ENCODE measurements around the gene SCAF8.

The SCAF8 gene

GRCh38 chr6:154782193-154782592 lies 49.0 kb downstream of the SCAF8 start:
- DNase-seq (ENCODE audit: extremely low read depth, low read depth) = no peak
- no peak overlapping the region for H3K4me3 ChIP-seq (replicated peaks; ENCODE audit: low read depth, low read length)
- no peak for TF ChIP-seq CTCF (IDR thresholded peaks at IDR 0.05; ENCODE audit: low read depth, low read length, missing control alignments)

GRCh38 chr6:154783229-154783628 lies 50.0 kb downstream of the SCAF8 start:
- H3K4me3 ChIP-seq (replicated peaks; ENCODE audit: low read depth, low read length) = no peak overlapping the region
- DNase-seq (ENCODE audit: extremely low read depth, low read depth) = no peak
- no peak for TF ChIP-seq CTCF (IDR thresholded peaks at IDR 0.05; ENCODE audit: low read depth, low read length, missing control alignments)

- no peak overlapping the region for H3K4me3 ChIP-seq (replicated peaks; ENCODE audit: low read depth, low read length)
- no peak for TF ChIP-seq CTCF (IDR thresholded peaks at IDR 0.05; ENCODE audit: low read depth, low read length, missing control alignments)
- no peak for DNase-seq (ENCODE audit: extremely low read depth, low read depth)
These were observed 51.9 kb downstream of the SCAF8 start for GRCh38 chr6:154785075-154785474.

- no peak for TF ChIP-seq CTCF (IDR thresholded peaks at IDR 0.05; ENCODE audit: low read depth, low read length, missing control alignments)
- H3K4me3 ChIP-seq (replicated peaks; ENCODE audit: low read depth, low read length) = no peak overlapping the region
- DNase-seq (ENCODE audit: extremely low read depth, low read depth) = no peak
These were observed 53.1 kb downstream of the SCAF8 start for GRCh38 chr6:154786144-154786868.

- H3K4me3 ChIP-seq (replicated peaks; ENCODE audit: low read depth, low read length) = no peak overlapping the region
- TF ChIP-seq CTCF (IDR thresholded peaks at IDR 0.05; ENCODE audit: low read depth, low read length, missing control alignments) = no peak
- no peak for DNase-seq (ENCODE audit: extremely low read depth, low read depth)
These were observed 58.5 kb downstream of the SCAF8 start for GRCh38 chr6:154791556-154792317.

GRCh38 chr6:154792325-154792724 lies 59.1 kb downstream of the SCAF8 start:
- no peak for DNase-seq (ENCODE audit: extremely low read depth, low read depth)
- no peak for TF ChIP-seq CTCF (IDR thresholded peaks at IDR 0.05; ENCODE audit: low read depth, low read length, missing control alignments)
- no peak overlapping the region for H3K4me3 ChIP-seq (replicated peaks; ENCODE audit: low read depth, low read length)
